Keratinocyte (primary cell): Measurements from ENCODE around the gene FERMT3.

Source experiments
- CTCF ChIP-seq, 3 experiments: IDR thresholded peaks in 1 of 3; conservative IDR thresholded peaks in 1 of 3; optimal IDR thresholded peaks in 1 of 3; 2 replicates in 2 of 3; 3 replicates in 1 of 3; pipeline versions ENCODE3 to v1.5.1; 2011; ENCODE audit warnings: low read length in 3 of 3, mild to moderate bottlenecking in 3 of 3, moderate library complexity in 2 of 3, control low read depth in 1 of 3, inconsistent platforms in 1 of 3; ENCODE audit not compliant: insufficient read depth in 2 of 3; ENCODE audit errors: extremely low read depth in 1 of 3
- EZH2 ChIP-seq: IDR thresholded peaks from one replicate; pipeline ENCODE4 v1.6.1; 2012; ENCODE audit warnings: inconsistent platforms, mild to moderate bottlenecking, low read length, moderate library complexity

- no peak for TF ChIP-seq EZH2
- TF ChIP-seq CTCF (optimal IDR thresholded peaks at IDR 0.05 in 1 of 3, IDR thresholded peaks at IDR 0.05 in 1 of 3, conservative IDR thresholded peaks at IDR 0.05 in 1 of 3; ENCODE audit: extremely low read depth in 1 of 3, insufficient read depth in 2 of 3, low read length in 3 of 3) = no peak
Measured at GRCh38 chr11:64268025-64268892, 61.7 kb downstream of the FERMT3 start.
